Measurements from ENCODE around the gene ORAI3. TPM values are rescaled to one million over a fixed set of nuclear protein-coding genes. Genes with fewer than 3 reads are reported as not detected.

ORAI3 gene
- total and polyA plus RNA-seq, 3 donors from 2014 or later: 29.1 to 75.0 (median 68.6) TPM

GRCh38 chr16:30969246-30969842 lies 20.5 kb downstream of the ORAI3 start:
- Histone ChIP-seq H3K9me3 (no peaks in the 10 kb centered on the region), H3K27me3 (no peaks in the 10 kb centered on the region), H3K36me3 (ENCODE audit: low read depth, missing control alignments) (no peaks in the 10 kb centered on the region), H3K4me1 (no peaks in the 10 kb centered on the region), H3K27ac (no peak overlapping the region), H3K4me3 (no peak overlapping the region)
- DNase-seq: no peak
- intact Hi-C loops (cut with DNase I; ENCODE audit: low total_unique reads): no loop called here
- TF ChIP-seq POLR2A (IDR thresholded peaks at IDR 0.05): no peak
- no peak for TF ChIP-seq CTCF (IDR thresholded peaks at IDR 0.05)
- 93 to 94% methylated on average over 19 of the region's 19 CpGs for WGBS, 2 donors

- DNase-seq: no peak
- no peak overlapping the region for H3K4me3 ChIP-seq
- no peaks in the 10 kb centered on the region for H3K4me1 ChIP-seq
- TF ChIP-seq POLR2A (IDR thresholded peaks at IDR 0.05) (no peak), CTCF (IDR thresholded peaks at IDR 0.05) (no peak)
- H3K36me3 ChIP-seq (ENCODE audit: low read depth, missing control alignments): no peaks in the 10 kb centered on the region
- H3K27ac ChIP-seq: no peak overlapping the region
- intact Hi-C loops (cut with DNase I; ENCODE audit: low total_unique reads): no loop called here
- no peaks in the 10 kb centered on the region for H3K9me3 ChIP-seq
- no peaks in the 10 kb centered on the region for H3K27me3 ChIP-seq
- WGBS, 2 donors: 93 to 97% methylated on average over 13 to 14 of the region's 14 CpGs
Observed at GRCh38 chr16:30971298-30971697, 22.4 kb downstream of the ORAI3 start.

GRCh38 chr16:30972872-30973271 lies 24.0 kb downstream of the ORAI3 start:
- TF ChIP-seq CTCF (IDR thresholded peaks at IDR 0.05): no peak
- Histone ChIP-seq H3K9me3 (no peaks in the 10 kb centered on the region), H3K4me1 (no peaks in the 10 kb centered on the region), H3K27ac (no peak overlapping the region), H3K36me3 (ENCODE audit: low read depth, missing control alignments) (no peaks in the 10 kb centered on the region), H3K27me3 (no peaks in the 10 kb centered on the region), H3K4me3 (no peak overlapping the region)
- no peak for DNase-seq
- intact Hi-C loops (cut with DNase I; ENCODE audit: low total_unique reads): no loop called here
- WGBS, 2 donors: 87 to 90% methylated on average over 7 of the region's 7 CpGs

GRCh38 chr16:30974348-30974747 lies 25.5 kb downstream of the ORAI3 start:
- WGBS, 2 donors: 89 to 95% methylated on average over 6 of the region's 6 CpGs
- H3K36me3 ChIP-seq (ENCODE audit: low read depth, missing control alignments): no peaks in the 10 kb centered on the region

More at GRCh38 chr16:30974348-30974747, 25.5 kb downstream of the ORAI3 start:
- intact Hi-C loops (cut with DNase I; ENCODE audit: low total_unique reads): no loop called here
- Histone ChIP-seq H3K9me3 (no peaks in the 10 kb centered on the region), H3K27me3 (no peaks in the 10 kb centered on the region), H3K27ac (no peak overlapping the region), H3K4me1 (no peaks in the 10 kb centered on the region), H3K4me3 (no peak overlapping the region)
- no peak for TF ChIP-seq CTCF (IDR thresholded peaks at IDR 0.05)
- TF ChIP-seq POLR2A (IDR thresholded peaks at IDR 0.05): no peak
- no peak for DNase-seq

Data from testis (tissue), 3 donors.